ENCODE results near the gene TNK1. TPM values are rescaled to one million over a fixed set of nuclear protein-coding genes. Genes with fewer than 3 reads are reported as not detected.

Gene TNK1
- total and polyA plus RNA-seq, 2 of the 8 experiments (the other 6 are each of a cell fraction or from before 2014, with no cell fraction given): 7.6 to 9.5 TPM

DNA sequence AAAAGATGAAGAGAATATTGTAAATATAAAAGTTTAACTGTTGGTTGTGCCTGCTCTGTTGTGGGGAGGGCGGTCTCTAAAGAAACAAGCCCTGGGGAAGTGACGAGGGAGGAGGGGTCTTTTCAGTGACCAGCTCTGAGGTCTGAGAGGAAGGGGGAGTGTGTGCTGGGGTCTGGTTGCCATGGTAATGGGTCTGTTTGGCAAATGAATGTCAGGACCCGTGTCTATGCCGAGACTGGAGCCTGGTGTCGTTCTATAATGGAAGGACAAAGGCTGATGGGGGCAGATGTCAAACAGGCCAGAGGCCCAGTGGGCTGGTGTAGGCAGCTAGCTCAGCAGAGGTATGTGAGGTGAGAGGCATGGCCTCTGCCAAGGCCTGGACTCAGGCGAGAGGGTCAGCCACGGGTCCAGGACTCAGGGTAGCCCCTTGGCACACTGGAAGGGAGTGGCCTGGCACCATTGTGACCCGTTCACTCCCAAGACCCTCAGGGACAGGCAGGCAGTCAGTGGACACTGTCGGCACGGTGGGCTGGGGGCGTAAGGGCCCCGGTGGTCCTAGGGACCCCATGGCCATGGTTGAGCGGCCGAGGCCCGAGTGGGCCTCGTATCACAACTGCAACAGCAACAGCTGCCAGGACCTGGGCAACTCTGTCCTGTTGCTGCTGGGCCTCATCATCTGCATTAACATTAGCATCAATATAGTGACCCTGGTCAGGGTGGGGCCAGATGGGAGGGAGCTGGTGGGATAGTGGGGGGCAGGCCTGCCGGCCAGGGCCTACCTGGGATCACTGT lies 39.1 kb downstream of the TNK1 start, which contains the start of gene SPEM1:
Gene SPEM1, plus strand, starts transcription at position 506 of the 792 bp plus-strand sequence. Its CDS starts 61 bp downstream, at position 567.
- no peak within 1 kb of the TSS for H2BK20ac ChIP-seq (ENCODE audit: low read length)
- ChIA-PET POLR2A (ENCODE audit: partially characterized antibody) (interaction anchor here (0.8 to 2.8 kb wide), 14 partner anchors 9 to 155 kb away, joined by 3 to 9 read pairs (median 4); partner anchors contain the start of genes ACAP1, NLGN2, PLSCR3 and TMEM102), CTCF (ENCODE audit: partially characterized antibody) (interaction anchor here (0.6 to 4.1 kb wide), 12 partner anchors 13 to 140 kb away, joined by 3 to 15 read pairs (median 4); partner anchors contain the start of genes NLGN2 and PLSCR3)
- H3K14ac ChIP-seq (ENCODE audit: insufficient read length): no peak within 1 kb of the TSS
- no peak within 1 kb of the TSS for H4K91ac ChIP-seq (replicated peaks; ENCODE audit: insufficient read length, low read length)
- H2BK15ac ChIP-seq (ENCODE audit: low read length): no peak within 1 kb of the TSS; the same call in 1 of the 2 replicates
- H3K79me2 ChIP-seq (ENCODE audit: control insufficient read depth in 1 of 2, insufficient read depth in 2 of 2, low read length in 2 of 2): no peaks in the 10 kb centered on the region
- H3K27me3 ChIP-seq (replicated peaks in 1 of 4; ENCODE audit: control insufficient read depth in 3 of 4, extremely low read depth in 1 of 4, insufficient read depth in 3 of 4, low read length in 3 of 4): no peaks in the 10 kb centered on the region
- peak within 1 kb of the TSS; percentile 79 for H3K56ac ChIP-seq (replicated peaks; ENCODE audit: insufficient read length, low read depth, low read length)
- H3K9me3 ChIP-seq (ENCODE audit: insufficient read depth in 2 of 2, low read depth in 1 of 2, low read length in 1 of 2): no peaks in the 10 kb centered on the region
- H3K23ac ChIP-seq (ENCODE audit: insufficient read length): no peak within 1 kb of the TSS
- no peak within 1 kb of the TSS; a peak in 1 of 7 replicates for H3K9ac ChIP-seq (replicated peaks in 1 of 4; ENCODE audit: extremely low read depth in 1 of 4, low read depth in 3 of 4, low read length in 3 of 4)
- no peaks in the 10 kb centered on the region for H3K79me1 ChIP-seq (ENCODE audit: low read depth, low read length)
- WGBS, 2 experiments (ENCODE audit: extremely low coverage in 1 of 2, insufficient coverage in 1 of 2, insufficient read length in 1 of 2, insufficient replicate concordance in 2 of 2, low coverage in 1 of 2, low lambda C conversion rate in 2 of 2, missing lambda C conversion rate in 1 of 2): 90% methylated on average over 16 of the region's 17 CpGs; no CpG with 5 or more reads in 1 of the 2 experiments
- no peak within 1 kb of the TSS for H4K5ac ChIP-seq (ENCODE audit: insufficient read length, low read depth, low read length)
- no peak within 1 kb of the TSS; the same call in 1 of the 2 replicates for H3K18ac ChIP-seq (ENCODE audit: extremely low read depth, low read length)
- H2BK120ac ChIP-seq (replicated peaks; ENCODE audit: low read depth, low read length): no peak within 1 kb of the TSS
- no peak within 1 kb of the TSS for H3K27ac ChIP-seq (ENCODE audit: low read depth, low read length)
- H3K4ac ChIP-seq (replicated peaks; ENCODE audit: insufficient read length, low read depth, low read length): no peak within 1 kb of the TSS
- DNase-seq (ENCODE audit: low read depth in 1 of 2, low spot score in 2 of 2) (no peak), FAIRE-seq (no peak)
- no peak within 1 kb of the TSS for H3K4me3 ChIP-seq (ENCODE audit: extremely low read depth in 1 of 4, insufficient read depth in 2 of 4, low read depth in 3 of 4, low read length in 4 of 4)
- peaks cover 2 to 4% of the 10 kb centered on the region in 2 experiments for H4K20me1 ChIP-seq (replicated peaks in 1 of 2; ENCODE audit: control insufficient read depth in 1 of 2, insufficient read depth in 2 of 2, low read length in 2 of 2)
- peaks cover 0 to 17% (median 8%) of the 10 kb centered on the region in 4 experiments; a peak in 5 of 8 replicates for H3K36me3 ChIP-seq (ENCODE audit: control insufficient read depth in 2 of 4, insufficient read depth in 4 of 4, low read length in 3 of 4)
- H4K8ac ChIP-seq (ENCODE audit: extremely low read depth, insufficient read depth, low read length): peak within 1 kb of the TSS; percentile 80
- H2BK5ac ChIP-seq (ENCODE audit: low read depth, low read length): no peak within 1 kb of the TSS
- peaks cover 2% of the 10 kb centered on the region; the same call in 1 of the 2 replicates for H3K23me2 ChIP-seq (ENCODE audit: low read depth, low read length)
- no peak within 1 kb of the TSS for H2AK5ac ChIP-seq (ENCODE audit: low read depth, low read length)
- H3K4me1 ChIP-seq (replicated peaks in 1 of 4; ENCODE audit: control insufficient read depth in 3 of 4, insufficient read depth in 4 of 4, low read length in 3 of 4): peaks cover 0 to 15% (median 2%) of the 10 kb centered on the region in 4 experiments; a peak in 4 of 7 replicates
- TF ChIP-seq SUZ12 (IDR thresholded peaks at IDR 0.05; ENCODE audit: low read length) (no peak), PHF8 (conservative IDR thresholded peaks at IDR 0.05; ENCODE audit: low read depth, low read length) (no peak), KDM5A (IDR thresholded peaks at IDR 0.05; ENCODE audit: low read length) (no peak), CBX5 (IDR thresholded peaks at IDR 0.05; ENCODE audit: low read depth, low read length) (no peak), CBX8 (IDR thresholded peaks at IDR 0.05; ENCODE audit: borderline replicate concordance, low read depth, low read length) (no peak), JUND (IDR thresholded peaks at IDR 0.05; ENCODE audit: low read length) (no peak), RBBP5 (IDR thresholded peaks at IDR 0.05; ENCODE audit: borderline replicate concordance, low read depth, low read length) (no peak), SRF (IDR thresholded peaks at IDR 0.05; ENCODE audit: low read depth, low read length) (no peak), HDAC2 (IDR thresholded peaks at IDR 0.05; ENCODE audit: borderline replicate concordance in 1 of 2, low read depth in 2 of 2, low read length in 2 of 2) (no peak)
- TF ChIP-seq, protein P1, sequence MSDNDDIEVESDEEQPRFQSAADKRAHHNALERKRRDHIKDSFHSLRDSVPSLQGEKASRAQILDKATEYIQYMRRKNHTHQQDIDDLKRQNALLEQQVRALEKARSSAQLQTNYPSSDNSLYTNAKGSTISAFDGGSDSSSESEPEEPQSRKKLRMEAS (IDR thresholded peaks at IDR 0.05): no peak
- H3K4me2 ChIP-seq (ENCODE audit: insufficient read depth in 1 of 2, low read depth in 2 of 2, low read length in 2 of 2): no peak within 1 kb of the TSS
- H2BK12ac ChIP-seq (ENCODE audit: low read depth, low read length): peak within 1 kb of the TSS; percentile 60; the same call in 1 of the 2 replicates
- H2AFZ ChIP-seq (ENCODE audit: low read length): no peak within 1 kb of the TSS
